ENCODE data around the gene CHID1.

CHID1 gene

DNA sequence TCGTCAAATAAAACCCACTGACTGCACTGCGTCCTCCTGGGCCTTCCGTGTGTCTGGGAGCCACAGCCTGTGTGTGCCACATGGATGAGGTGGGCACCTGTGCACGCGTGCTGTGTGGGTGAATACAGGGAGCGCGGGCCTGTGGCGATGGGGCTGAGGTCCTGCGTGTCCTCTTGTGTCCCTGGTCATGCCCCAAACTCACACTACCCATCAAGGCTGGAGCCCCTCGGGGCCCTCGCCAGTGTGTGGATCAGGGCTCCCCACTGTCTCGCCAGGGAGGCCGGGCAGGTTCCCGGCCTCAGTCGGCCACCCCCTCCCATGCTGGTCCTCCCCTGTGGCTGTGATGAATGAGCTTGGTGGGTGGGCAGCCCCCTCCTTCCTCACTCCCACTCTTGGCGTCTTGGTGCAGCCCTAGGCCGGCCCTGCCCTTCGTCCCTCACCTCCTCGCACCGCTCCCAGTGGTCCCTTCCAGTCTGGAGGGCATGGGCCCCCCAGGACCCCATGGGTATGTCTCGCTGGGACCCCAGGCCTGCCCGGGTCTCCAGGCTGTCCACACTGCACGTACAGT lies 78.6 kb downstream of the CHID1 start:
- no peak for DNase-seq

DNA sequence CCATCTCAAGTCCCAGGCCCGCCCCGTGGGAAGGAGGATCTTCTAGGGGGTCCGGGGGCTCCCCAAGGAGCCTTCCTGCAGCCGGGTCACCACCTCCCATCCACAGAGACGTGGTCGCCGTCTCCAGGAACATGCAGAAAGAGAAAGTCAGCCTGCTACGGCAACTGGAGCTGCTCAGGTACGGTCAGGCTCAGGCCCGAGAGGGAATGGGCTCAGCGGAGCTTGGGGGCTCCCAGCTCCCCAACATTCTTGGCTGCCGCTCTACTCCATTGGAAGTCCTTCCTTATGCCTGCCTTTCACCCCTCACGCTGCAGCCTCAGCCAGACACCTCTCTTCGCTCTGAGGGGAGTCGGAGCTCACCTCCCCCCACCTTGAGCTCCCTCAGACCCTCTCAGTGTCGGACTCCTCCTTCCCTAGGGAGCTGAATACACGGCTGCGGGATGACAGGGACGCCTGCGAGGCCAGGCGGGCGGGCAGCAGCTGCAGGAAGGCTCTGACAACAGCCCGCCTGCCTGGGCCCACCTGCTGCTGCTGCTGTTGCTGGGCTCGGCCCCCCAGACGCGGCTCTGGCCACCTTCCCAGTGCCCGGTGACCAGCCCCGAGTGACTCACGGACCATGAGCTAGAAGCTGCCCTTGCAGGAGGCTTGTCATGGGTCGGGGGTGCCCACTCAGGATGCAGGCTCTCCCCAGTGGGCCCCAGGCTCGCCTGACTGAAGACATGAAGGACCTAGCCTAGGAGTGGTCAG lies 79.3 kb downstream of the CHID1 start:
- no peak for DNase-seq

- peak; percentile 75 to 76 for DNase-seq
Observed at GRCh38 chr11:830295-831117, 80.1 kb downstream of the CHID1 start.

- no peak for DNase-seq
Observed at GRCh38 chr11:829847-830294, 80.7 kb downstream of the CHID1 start.

GRCh38 chr11:829176-829846 lies 81.3 kb downstream of the CHID1 start:
- no peak for DNase-seq

- no peak for DNase-seq
Observed at GRCh38 chr11:828506-829175, 82.0 kb downstream of the CHID1 start.

DNA sequence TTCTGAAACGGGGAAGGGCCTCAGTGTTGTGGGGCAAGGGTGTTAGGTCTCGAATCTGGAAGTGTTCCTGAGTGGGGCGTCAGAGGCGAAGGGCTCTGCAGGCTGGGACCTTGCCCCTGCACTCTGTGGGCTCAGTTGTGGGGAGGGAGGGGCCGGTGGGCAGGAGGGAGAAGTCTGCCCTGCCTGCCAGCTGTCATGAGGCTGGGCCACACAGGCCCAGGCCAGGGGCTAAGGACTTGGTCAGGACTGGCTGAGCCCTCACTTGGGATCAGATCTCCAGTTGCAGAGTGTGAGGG lies 82.8 kb downstream of the CHID1 start, which contains the start of gene CRACR2B:
TSS of gene CRACR2B (plus strand) at position 23 of the 296 bp plus-strand sequence. CDS start 689 bp downstream, outside the sequence.
- DNase-seq = no peak

DNA sequence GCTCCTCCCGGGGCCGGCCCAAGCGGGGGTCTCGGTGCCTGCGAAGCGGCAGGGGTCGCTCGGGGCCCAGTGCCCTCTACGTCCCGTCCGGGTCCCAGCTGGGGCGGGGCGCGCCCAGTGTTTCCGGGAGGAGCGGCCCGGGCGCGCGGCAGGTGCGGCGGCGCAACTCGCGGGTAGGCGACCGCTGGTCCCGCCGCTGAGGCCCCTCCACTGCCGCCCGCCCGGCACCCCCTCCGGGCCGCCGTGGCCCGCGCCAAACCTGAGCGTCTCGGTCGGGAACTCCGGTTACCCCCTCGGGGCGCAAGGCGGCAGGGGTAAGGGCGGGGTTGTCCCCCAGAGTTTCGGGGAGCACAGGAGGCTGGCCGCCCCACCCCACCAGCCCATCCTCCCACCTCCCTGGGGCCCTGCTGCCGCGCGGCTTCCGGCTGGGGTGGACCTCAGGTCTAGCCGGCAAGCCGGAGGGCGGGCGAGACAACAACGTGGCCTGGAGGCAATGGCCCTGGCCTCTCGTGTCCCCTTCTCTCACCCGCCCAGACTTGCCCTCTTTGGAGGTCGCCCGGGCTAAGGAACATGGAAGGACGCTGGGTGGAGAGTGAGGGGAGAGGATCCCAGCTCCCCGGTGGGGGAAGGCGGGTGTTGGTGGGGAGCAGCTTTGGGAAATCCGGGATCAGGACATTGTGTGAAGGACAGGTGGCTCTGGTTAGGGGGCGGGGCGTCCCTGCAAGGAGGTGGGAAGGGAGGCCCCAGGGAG lies 83.3 kb downstream of the CHID1 start:
- DNase-seq = no peak

GRCh38 chr11:826836-827145 lies 83.8 kb downstream of the CHID1 start:
- DNase-seq = no peak

DNA sequence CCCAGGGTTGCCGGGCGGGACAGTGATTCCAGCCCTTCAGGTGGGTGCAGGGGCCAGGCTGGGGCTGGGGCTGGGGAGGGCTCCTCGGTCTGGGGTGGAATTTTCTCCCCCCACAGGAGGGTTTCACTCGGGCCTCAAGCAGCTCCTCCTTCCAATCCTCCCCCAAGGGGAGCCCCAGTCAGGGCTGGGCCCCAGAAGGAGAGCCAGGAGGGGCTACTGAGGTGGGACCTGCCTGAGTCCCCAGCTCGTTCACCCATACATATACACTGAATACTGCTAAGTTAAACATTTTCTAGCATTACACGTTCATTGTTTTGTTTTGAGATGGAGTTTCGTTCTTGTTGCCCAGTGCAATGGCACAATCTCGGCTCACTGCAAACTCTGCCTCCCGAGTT lies 84.4 kb downstream of the CHID1 start:
- no peak for DNase-seq

- no peak for DNase-seq
Observed at GRCh38 chr11:825366-826226, 85.0 kb downstream of the CHID1 start.

DNA sequence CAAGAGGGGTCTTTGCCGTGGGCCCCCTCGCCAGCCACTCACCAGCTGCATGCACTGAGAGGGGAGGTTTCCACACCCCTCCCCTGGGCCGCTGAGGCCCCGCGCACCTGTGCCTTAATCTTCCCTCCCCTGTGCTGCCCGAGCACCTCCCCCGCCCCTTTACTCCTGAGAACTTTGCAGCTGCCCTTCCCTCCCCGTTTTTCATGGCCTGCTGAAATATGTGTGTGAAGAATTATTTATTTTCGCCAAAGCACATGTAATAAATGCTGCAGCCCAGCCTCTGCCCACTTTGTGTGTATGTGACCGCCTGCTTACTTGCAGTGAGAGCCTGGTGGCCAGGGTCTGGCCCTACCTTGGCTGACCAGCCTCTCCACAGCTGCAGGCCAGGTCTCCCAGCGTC lies 85.7 kb downstream of the CHID1 start:
- peak in 1 of 2 experiments; percentile 32 for DNase-seq

DNA sequence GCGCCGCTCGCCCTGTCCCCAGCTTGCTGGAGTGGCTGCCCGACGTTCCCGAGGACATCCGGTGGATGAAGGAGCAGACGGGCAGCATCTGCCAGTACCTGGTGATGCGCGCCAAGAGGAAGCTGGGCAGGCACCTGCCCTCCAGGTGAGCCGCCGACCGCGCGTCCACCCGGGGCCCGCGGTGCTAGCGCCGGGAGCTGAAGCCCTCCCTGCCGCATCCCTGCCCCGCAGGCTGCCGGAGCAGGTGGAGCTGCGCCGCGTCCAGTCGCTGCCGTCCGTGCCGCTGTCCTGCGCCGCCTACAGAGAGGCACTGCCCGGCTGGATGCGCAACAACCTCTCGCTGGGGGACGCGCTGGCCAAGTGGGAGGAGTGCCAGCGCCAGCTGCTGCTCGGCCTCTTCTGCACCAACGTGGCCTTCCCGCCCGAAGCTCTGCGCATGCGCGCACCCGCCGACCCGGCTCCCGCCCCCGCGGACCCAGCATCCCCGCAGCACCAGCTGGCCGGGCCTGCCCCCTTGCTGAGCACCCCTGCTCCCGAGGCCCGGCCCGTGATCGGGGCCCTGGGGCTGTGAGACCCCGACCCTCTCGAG lies 86.2 kb downstream of the CHID1 start:
- peak; percentile 81 to 88 for DNase-seq

DNA sequence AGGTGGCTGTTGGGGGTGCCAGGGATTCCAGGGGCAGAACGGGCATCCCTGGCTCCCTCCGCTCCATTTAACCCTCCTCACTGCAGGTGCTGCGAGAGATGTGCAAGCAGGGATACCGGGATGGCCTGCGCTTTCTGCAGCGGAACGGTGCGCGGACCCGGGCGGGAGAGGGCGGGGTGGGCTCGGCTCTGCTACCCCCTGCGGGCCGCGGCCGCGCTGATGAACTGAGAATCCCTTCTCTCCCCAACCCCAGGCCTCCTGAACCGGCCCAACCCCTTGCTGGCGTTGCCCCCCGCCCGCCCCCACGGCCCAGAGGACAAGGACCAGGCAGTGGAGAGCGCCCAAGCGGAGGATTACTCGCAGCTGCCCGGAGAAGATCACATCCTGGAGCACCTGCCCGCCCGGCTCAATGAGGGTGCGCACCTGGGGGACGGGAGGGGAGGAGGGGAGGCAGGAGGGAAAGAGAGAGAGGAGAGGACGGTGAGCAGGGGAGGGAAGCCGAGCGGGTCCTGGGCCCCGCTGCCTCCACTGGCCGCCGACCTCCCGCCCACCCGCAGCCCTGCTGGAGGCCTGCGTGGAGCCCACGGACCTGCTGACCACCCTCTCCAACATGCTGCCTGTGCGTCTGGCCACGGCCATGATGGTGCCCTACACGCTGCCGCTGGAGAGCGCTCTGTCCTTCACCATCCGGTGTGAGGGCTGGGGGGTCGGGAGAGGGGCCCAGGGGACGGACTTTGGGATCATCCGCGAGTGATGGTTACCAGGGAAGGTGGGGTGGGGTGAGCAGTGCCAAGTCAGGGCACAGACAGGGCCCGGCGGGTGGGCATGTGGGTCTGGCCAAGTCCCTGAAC lies 86.9 kb downstream of the CHID1 start:
- peak; percentile 24 to 59 for DNase-seq

DNA sequence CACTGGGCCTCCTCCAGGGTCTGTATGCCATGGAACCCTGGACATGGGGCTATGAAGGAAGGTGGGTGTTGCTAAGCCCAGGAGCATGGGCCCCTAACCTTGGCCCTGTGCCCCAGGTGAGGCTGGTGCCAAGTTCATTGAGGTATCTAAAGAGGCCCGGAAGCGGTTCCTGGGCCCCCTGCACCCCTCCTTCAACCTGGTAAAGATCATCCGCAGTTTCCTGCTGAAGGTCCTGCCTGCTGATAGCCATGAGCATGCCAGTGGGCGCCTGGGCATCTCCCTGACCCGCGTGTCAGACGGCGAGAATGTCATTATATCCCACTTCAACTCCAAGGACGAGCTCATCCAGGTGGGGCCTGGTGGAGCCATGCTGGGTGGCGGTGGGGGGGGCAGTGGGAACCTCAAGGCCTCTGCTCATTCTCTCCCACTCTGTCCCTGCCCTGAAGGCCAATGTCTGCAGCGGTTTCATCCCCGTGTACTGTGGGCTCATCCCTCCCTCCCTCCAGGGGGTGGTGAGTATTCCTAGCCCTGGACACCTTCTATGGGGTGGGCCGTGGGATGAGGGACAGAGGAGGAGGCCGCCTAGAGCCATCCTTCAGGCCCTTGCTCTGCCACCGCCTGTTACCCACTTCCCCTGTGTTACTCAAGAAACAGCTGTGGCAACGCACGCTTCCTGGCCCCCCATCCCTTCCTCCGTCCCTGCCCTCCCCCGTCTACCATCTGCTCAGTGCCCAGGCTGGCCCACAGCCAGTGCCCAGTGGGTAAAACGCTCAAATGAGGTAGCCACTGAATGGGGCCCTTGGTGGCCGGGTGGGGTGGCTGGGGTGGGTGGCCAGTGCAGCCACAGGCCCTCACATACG lies 88.9 kb downstream of the CHID1 start:
- DNase-seq = no peak

GRCh38 chr11:820655-821511 lies 89.7 kb downstream of the CHID1 start:
- DNase-seq = no peak

DNA sequence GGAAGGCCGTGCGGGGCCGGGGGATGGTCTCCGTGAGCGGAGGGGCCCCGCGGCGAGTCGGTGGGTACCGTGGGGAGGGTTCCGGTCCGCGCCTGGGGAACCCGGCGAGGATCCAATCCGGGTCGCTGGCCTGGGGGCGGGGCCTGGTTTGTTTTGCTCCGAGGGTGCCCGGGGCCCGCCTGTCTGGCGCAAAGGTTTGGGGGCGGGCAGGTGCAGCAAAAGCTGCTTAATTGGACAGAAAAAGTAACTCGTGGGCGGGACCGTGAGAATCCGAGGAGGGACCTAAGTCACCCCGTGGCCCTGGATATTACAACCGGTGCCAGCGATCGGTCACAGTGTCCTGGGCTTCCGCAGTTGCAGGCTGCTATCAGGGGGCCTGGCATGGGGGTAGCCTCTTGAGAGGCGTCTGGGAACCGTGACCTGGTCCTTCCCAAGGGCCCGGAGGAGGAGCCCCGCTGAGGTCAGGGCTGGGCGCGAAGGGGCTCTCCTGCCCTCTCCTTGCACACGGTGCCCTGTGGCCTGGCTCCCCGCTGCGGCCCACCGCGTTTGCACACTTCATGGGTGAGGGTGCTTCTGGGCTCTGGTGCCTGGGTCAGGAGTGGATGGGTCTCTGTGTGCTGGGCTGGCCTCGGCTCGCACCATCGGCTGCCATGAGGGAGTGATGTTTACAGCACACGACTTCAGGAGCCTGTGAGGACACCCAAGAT lies 90.5 kb downstream of the CHID1 start:
- DNase-seq = peak; percentile 68 to 80
